Lower leg skin (tissue), 4 donors: ENCODE results near the gene PALS2. TPM values are rescaled to one million over a fixed set of nuclear protein-coding genes. Genes with fewer than 3 reads are reported as not detected.

ENCODE experiments used
- DNase-seq, 2 donors: peaks; one replicate each; pipeline ENCODE4 v3.0.0-alpha.2; 2019; ENCODE audit warnings: low spot score in 2 of 2
- H3K4me3 ChIP-seq: fragments of 200-600 bp; sonication (generic); 2 replicates; pipeline ENCODE4 v1.5.1; 2017; ENCODE audit warnings: mild to moderate bottlenecking, low read depth; ENCODE audit not compliant: poor library complexity, severe bottlenecking
- POLR2A ChIP-seq, 2 donors: fragments of 450-650 bp; IDR thresholded peaks; one replicate each; pipeline ENCODE4 v1.6.1; 2016 to 2017; ENCODE audit warnings: antibody characterized with exemption in 2 of 2, mild to moderate bottlenecking in 1 of 2, moderate library complexity in 1 of 2
- WGBS, 2 donors: methylation state at CpG; one replicate each; pipeline ENCODE4 v1.1.5; 2018; 5-methylcytosine and 5-hydroxymethylcytosine counted together
- intact Hi-C: fragments of 100-400 bp; cut with DNase I; formaldehyde crosslinking; loops from one replicate; pipeline ENCODE4 v1.15.0; 2023; ENCODE audit warnings: low total_unique reads
- total RNA-seq, 4 donors: library from RNA; depleted of rRNA; stranded (reverse); fragments of >200 nt; gene quantifications; one replicate each; pipeline ENCODE4 v1.1.0, GENCODE V29; 2016
- TF ChIP-seq, protein P1 (sequence below), 3 donors: fragments of 450-650 bp; IDR thresholded peaks; one replicate each; pipeline ENCODE4 v1.5.1; 2016; ENCODE audit warnings: antibody characterized with exemption in 3 of 3, mild to moderate bottlenecking in 3 of 3, moderate library complexity in 2 of 3

PALS2 gene
- total RNA-seq, 4 donors from 2014 or later: 2.7 to 8.5 (median 6.6) TPM

DNA sequence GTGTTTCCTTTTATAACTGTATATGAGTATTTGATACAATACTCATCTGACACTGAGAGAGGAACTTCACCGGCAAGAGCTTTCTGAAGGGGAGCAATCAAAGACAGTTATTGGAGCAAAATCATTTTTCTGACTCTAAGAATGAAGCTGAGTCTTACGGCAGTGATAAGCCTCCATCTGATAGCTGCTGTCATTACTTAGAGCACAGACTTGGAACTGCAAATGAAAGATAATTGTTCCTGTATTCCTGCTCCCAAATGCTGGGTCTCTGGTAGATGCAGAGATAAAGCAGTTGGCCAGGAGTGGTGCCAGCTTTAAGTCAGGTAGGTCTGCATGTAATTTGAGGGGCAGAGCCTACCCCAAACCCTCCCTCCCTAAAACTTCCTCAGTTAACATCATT lies 2.3 kb upstream of the PALS2 start:
- WGBS, 2 donors: 49 to 61% methylated on average over 2 of the region's 2 CpGs
- no peak for TF ChIP-seq POLR2A (IDR thresholded peaks at IDR 0.05)
- TF ChIP-seq, protein P1, sequence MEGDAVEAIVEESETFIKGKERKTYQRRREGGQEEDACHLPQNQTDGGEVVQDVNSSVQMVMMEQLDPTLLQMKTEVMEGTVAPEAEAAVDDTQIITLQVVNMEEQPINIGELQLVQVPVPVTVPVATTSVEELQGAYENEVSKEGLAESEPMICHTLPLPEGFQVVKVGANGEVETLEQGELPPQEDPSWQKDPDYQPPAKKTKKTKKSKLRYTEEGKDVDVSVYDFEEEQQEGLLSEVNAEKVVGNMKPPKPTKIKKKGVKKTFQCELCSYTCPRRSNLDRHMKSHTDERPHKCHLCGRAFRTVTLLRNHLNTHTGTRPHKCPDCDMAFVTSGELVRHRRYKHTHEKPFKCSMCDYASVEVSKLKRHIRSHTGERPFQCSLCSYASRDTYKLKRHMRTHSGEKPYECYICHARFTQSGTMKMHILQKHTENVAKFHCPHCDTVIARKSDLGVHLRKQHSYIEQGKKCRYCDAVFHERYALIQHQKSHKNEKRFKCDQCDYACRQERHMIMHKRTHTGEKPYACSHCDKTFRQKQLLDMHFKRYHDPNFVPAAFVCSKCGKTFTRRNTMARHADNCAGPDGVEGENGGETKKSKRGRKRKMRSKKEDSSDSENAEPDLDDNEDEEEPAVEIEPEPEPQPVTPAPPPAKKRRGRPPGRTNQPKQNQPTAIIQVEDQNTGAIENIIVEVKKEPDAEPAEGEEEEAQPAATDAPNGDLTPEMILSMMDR (IDR thresholded peaks at IDR 0.05): no peak
- intact Hi-C loops: no loop called here

GRCh38 chr7:24572016-24572392 lies 1.2 kb upstream of the PALS2 start:
- DNase-seq: no peak
- intact Hi-C loops: no loop called here
- no peak for TF ChIP-seq POLR2A (IDR thresholded peaks at IDR 0.05)
- TF ChIP-seq, protein P1 (IDR thresholded peaks at IDR 0.05): no peak
- 56 to 59% methylated on average over 4 of the region's 4 CpGs for whole genome bisulfite sequencing, 2 donors
- no peak overlapping the region for H3K4me3 ChIP-seq

More for the DNA sequence above, 2.3 kb upstream of the PALS2 start:
- no peak for DNase-seq
- H3K4me3 ChIP-seq: no peak overlapping the region

DNA sequence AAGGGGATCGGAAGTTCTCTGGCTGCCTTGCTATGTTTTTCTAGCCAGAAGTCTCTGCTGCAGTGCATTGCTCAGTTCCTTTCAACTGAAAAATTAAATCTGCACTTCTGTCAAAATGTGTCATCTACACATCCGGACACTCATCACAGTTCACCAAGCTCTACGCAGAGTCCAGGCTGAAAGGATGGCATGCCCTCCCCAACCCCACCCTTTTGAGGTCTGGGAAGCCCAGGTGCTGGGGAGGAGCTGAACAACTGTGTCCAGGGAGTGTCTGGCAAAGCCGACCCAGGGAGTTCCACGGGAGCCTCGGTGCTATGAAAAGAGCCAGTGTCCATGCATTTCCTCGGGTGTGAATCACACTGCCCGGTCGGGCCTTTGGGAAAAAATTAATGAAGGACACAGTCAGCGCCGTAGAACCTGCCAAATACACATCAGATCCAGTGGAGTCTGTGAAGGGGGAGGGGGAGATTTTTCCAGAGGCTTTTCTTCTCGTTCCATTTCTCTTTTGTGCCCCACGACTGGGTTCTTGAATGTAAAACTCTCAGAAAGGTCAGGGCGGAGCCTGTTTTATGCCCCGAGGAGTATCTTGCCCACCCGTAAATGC lies 757 bp upstream of the PALS2 start:
- no peak for TF ChIP-seq POLR2A (IDR thresholded peaks at IDR 0.05)
- TF ChIP-seq, protein P1 (IDR thresholded peaks at IDR 0.05): no peak
- intact Hi-C loops: no loop called here
- H3K4me3 ChIP-seq: peak overlapping the region; percentile 34
- 4 to 5% methylated on average over 16 of the region's 16 CpGs for WGBS, 2 donors
- DNase-seq: peak; percentile 25 to 85

DNA sequence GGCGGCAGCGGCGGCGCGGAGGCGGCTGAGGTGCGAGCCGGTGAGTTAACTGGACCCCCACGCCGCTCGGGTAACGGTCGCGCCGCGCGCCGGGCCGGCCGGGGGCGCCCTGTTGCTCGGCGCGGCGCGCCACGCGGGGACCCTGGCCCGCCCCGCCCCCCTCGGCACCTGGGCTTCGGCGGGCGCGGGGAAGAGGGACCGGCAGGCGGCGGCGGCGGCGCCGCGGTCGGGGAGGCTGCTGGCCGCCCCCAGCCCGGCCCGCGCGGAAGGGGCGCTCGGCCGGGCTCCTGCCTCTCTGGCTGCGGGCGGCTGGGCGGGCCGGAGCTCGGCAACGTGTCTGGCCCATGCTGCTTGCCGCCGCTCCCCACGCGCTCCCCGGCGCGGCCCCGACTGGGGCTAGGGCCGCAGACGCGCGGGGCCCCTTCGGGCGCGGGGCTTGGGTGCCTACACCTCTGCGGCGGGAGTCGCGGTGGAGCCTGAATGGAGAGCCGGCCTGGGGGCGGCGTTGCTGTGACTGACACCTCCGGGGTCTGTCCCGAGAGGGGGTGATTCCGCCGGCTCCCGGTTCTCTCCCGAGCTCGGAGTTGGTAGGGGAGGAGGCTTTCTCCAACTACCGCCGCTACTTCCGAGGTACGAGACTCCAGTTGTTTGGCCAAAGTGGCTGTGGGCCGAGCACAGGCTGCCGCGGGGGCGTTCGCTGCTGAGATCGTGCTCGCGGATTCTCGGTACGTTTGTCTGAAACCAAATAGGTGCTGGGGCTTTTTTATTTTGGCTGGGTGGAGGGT lies 494 bp downstream of the PALS2 start:
- intact Hi-C loops: no loop called here
- DNase-seq: peak; percentile 18 to 86
- WGBS, 2 donors: 0% methylated on average over 30 to 34 of the region's 101 CpGs
- TF ChIP-seq, protein P1 (IDR thresholded peaks at IDR 0.05): no peak
- H3K4me3 ChIP-seq: peak overlapping the region; percentile 65

DNA sequence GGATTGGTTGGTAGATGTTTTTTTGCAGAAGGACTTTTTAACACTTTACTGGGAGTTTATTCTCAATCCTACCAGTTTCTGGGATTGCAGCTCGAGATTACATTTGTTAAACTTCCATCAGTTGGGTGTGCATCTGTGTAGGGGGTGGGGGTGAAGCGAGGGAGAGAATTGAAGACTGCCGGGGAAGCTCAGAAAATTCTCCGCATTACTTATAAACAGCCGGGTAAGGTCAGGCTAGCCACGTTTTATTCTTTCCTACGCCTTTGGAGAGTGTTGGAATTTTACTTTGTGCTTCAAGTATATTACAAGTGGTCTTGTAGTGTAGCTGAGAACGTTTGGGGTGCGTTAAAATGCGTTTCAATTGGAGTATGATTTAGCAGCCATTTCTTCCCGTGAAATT lies 1.1 kb downstream of the PALS2 start:
- WGBS, 2 donors: 27 to 37% methylated on average over 11 of the region's 11 CpGs
- DNase-seq: no peak
- TF ChIP-seq, protein P1 (IDR thresholded peaks at IDR 0.05): no peak
- no peak for TF ChIP-seq POLR2A (IDR thresholded peaks at IDR 0.05)
- peak overlapping the region; percentile 65 for H3K4me3 ChIP-seq
- intact Hi-C loops: no loop called here
